HG02870 (cell line): ENCODE data around the gene ITPRID2.
"Not testable (repeated sequence)": the region's sequence is repeated elsewhere in the genome, so short reads cannot be mapped to it uniquely, and the experiment has no call there.

ENCODE experiments used
- ATAC-seq: cut with Tn5 transposase; IDR thresholded peaks from one replicate; pipeline ENCODE4 v1.9.1; 2021; ENCODE audit warnings: mild to moderate bottlenecking, moderate library complexity; ENCODE audit not compliant: unreplicated experiment

ITPRID2 gene

GRCh38 chr2:181957668-181958067 lies 66.1 kb downstream of the ITPRID2 start:
- no peak for ATAC-seq

GRCh38 chr2:181958726-181959125 lies 67.2 kb downstream of the ITPRID2 start:
- ATAC-seq, result no peak

DNA sequence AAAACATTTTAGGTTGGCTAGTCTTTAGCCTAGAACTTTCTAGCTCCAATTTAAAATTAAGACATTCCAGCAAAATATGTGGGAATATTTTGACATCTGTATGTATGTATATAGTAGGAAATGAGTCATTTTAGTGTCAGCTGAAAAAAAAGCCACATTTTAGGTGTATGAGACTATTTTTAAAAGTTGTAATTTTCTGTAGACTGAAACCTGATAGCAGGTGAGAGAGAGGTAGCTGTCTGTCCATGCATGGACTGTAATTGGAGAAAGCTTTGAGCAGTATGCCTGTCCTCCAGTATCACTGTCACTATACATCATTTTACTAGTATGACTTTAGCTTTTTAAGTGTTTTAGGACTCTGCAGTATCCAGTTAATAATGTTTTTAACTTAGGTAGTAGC lies 68.0 kb downstream of the ITPRID2 start:
- ATAC-seq, result no peak

- not testable (repeated sequence) for ATAC-seq
Observed at GRCh38 chr2:181961167-181961566, 69.6 kb downstream of the ITPRID2 start.

- no peak for ATAC-seq
Observed at GRCh38 chr2:181962142-181962541, 70.6 kb downstream of the ITPRID2 start.

- ATAC-seq, result no peak
Observed at GRCh38 chr2:181970160-181970794, 78.7 kb downstream of the ITPRID2 start.

DNA sequence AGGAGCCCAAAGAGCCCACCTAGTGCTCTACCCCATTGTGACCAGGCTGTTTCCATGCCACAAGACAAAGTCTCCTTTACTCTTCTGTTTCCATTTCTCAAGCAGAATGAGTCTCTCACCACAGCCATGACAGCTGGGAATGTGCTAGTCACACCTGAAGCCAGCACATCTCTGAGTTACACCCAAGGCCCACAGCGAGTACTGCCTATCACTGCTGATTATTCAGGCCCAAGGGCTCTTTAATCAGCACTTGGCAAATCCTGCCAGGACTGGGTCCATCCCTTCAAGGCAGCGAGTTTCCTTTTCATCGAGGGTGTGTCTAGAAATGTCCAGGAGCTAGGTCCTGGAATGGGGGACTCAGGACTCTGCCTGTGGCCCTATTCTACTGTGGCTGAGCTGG lies 79.5 kb downstream of the ITPRID2 start:
- ATAC-seq, result no peak

GRCh38 chr2:181972431-181973170 lies 81.1 kb downstream of the ITPRID2 start:
- ATAC-seq, result no peak

DNA sequence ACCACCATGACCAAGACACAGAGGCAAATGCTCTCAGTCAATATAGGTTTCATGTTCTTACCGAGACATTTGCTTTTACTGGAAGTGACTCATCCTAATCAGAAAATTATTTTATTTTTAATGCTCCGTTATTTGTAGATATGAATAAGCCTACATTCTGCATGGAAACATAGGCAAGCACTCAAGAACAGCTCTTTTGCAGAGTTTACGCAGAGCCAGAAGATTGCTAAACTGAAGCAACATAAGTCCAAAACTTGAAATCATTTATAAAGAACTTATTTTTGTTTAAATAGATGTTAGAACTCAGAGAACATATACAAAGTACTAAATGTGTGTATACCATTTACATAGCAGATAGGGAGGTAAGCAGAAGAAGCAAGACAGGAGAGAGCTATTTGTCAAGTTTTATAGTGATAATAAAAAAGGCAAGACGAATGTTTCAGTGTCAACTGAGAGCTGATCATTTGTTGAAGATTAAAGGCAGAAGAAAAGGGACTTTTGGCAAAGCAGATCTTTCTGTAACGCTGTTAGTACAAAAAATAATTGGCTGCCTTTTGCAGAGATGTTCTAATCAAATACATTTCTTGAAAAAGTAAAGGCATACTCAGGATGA lies 81.7 kb downstream of the ITPRID2 start:
- ATAC-seq, result no peak

DNA sequence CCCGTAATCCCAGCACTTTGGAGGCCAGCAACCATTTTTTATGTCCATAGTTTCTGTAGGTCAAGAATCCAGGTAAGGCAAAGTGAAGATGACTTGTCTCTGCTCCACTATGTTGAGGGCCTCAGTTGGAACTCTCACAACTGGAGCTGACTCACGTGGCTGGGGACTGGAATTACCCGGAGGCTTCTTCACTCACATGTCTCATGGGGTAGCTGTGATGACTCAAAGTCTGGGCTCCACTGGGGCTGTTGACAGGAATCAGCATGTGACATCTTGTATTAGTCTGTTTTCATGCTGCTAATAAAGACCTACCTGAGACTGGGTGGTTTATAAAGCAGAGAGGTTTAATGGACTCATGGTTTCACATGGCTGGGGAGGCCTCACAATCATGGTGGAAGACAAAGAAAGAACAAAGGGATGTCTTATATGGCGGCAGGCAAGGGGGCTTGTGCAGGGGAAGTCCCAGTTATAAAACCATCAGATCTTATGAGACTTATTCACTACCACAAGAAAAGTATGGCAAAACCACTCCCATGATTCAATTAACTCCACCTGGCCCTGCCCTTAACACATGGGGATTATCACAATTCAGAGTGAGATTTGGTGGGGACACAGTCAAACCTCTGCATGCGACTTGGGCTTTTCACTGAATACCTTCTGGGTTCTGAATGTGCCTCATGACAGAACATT lies 86.3 kb downstream of the ITPRID2 start:
- ATAC-seq, result peak; percentile 67

- ATAC-seq, result peak; percentile 39
Observed at GRCh38 chr2:181978351-181979150, 87.0 kb downstream of the ITPRID2 start.
